HepG2 (cell line): ENCODE data around the gene RBM19. TPM values are rescaled to one million over a fixed set of nuclear protein-coding genes. Genes with fewer than 3 reads are reported as not detected.
A peak's percentile ranks its signal among the peaks of the same experiment; 100 is the strongest.

Source experiments
- ATAC-seq: fragments of 200-7000 bp; cut with Tn5 transposase; 3 replicates; pipeline ENCODE4 v1.9.1; 2020; ENCODE audit warnings: mild to moderate bottlenecking, moderate library complexity
- BruUV-seq: library from RNA; stranded (reverse); fragments of 400-500 nt; replicated peaks from 2 replicates; lab custom pipeline; 2021; lab: Mats Ljungman, UMichigan
- CTCF ChIA-PET: fragments of 300-600 bp; formaldehyde crosslinking; extraction: SDS; loops from one replicate; lab custom pipeline; 2021; ENCODE audit warnings: low total read pairs, inconsistent platforms, low intra/inter-chr PET ratio; lab: Yijun Ruan, JAX
- POLR2A ChIA-PET: fragments of 350-600 bp; sonication (Branson Sonifier 250); formaldehyde crosslinking; loops from one replicate; lab custom pipeline; 2020; ENCODE audit warnings: antibody characterized with exemption, inconsistent platforms; lab: Yijun Ruan, JAX
- DNase-seq: peaks from one replicate; pipeline ENCODE4 v3.0.0-alpha.2; 2015; ENCODE audit warnings: low spot score
- FAIRE-seq: peaks from 3 replicates; lab custom pipeline; 2011; peaks lifted over from hg19 to GRCh38; lab: Jason Lieb, UNC
- H2AFZ ChIP-seq: one replicate; pipeline ENCODE4 v1.6.1; 2011; ENCODE audit warnings: low read length, inconsistent platforms
- H3K27ac ChIP-seq: fragments of 300-600 bp; 3 replicates; pipeline ENCODE4 v1.8.0; 2011; ENCODE audit warnings: mixed run types, mild to moderate bottlenecking, mixed read lengths, low read length, inconsistent platforms; ENCODE audit not compliant: insufficient read depth; ENCODE audit errors: extremely low read length
- H3K27me3 ChIP-seq, 2 experiments: fragments of 200-600 bp in 1 of 2; 2 replicates in 1 of 2; 3 replicates in 1 of 2; pipeline versions ENCODE4 v1.6.0 to v1.8.0; 2011; ENCODE audit warnings: low read length in 2 of 2, mild to moderate bottlenecking in 2 of 2, moderate library complexity in 2 of 2, inconsistent platforms in 1 of 2; ENCODE audit not compliant: insufficient read depth in 2 of 2, control insufficient read depth in 1 of 2
- H3K36me3 ChIP-seq, 2 experiments: fragments of 200-600 bp in 1 of 2; replicated peaks in 1 of 2; 2 replicates in 1 of 2; 3 replicates in 1 of 2; pipeline versions ENCODE4 v1.5.1 to v1.8.0; 2011; ENCODE audit warnings: low read length in 2 of 2, inconsistent platforms in 1 of 2; ENCODE audit not compliant: insufficient read depth in 2 of 2, control insufficient read depth in 1 of 2
- H3K4me1 ChIP-seq: 2 replicates; pipeline ENCODE4 v1.5.1; 2012; ENCODE audit warnings: low read length, inconsistent platforms; ENCODE audit not compliant: insufficient read depth
- H3K4me2 ChIP-seq: 2 replicates; pipeline ENCODE4 v1.6.0; 2011; ENCODE audit warnings: low read depth, low read length, inconsistent platforms
- H3K4me3 ChIP-seq, 3 experiments: fragments of 200-600 bp in 1 of 3; sonication (generic), shearing (Covaris generic) in 1 of 3; replicated peaks in 1 of 3; 2 replicates each; pipeline ENCODE4 v1.5.1; 2011 to 2016; ENCODE audit warnings: low read length in 3 of 3, inconsistent platforms in 2 of 3, low read depth in 2 of 3, mild to moderate bottlenecking in 2 of 3, control low read depth in 1 of 3, mixed read lengths in 1 of 3; ENCODE audit not compliant: insufficient read depth in 1 of 3
- H3K79me2 ChIP-seq: one replicate; pipeline ENCODE4 v1.6.1; 2011; ENCODE audit warnings: low read length, inconsistent platforms; ENCODE audit not compliant: insufficient read depth
- H3K9ac ChIP-seq: 2 replicates; pipeline ENCODE4 v1.6.0; 2011; ENCODE audit warnings: mild to moderate bottlenecking, low read depth, low read length, inconsistent platforms; ENCODE audit not compliant: insufficient read depth
- H3K9me3 ChIP-seq: 2 replicates; pipeline ENCODE4 v1.5.1; 2012; ENCODE audit warnings: mild to moderate bottlenecking, low read length
- H4K20me1 ChIP-seq: 2 replicates; pipeline ENCODE4 v1.6.0; 2011; ENCODE audit warnings: inconsistent platforms, mild to moderate bottlenecking, low read length, moderate library complexity; ENCODE audit not compliant: insufficient read depth
- KLF6 ChIP-seq: IDR thresholded peaks from 2 replicates; pipeline ENCODE4 v1.8.0; 2016; ENCODE audit warnings: missing biosample characterization, missing genetic modification reagents
- KLF9 ChIP-seq: IDR thresholded peaks from 2 replicates; pipeline ENCODE4 v1.6.1; 2016; ENCODE audit warnings: low read depth
- ZNF629 ChIP-seq: sonication (generic); formaldehyde crosslinking; conservative IDR thresholded peaks from 2 replicates; pipeline ENCODE4 v1.5.0; 2020; ENCODE audit warnings: missing genetic modification reagents
- WGBS: methylation state at CpG from one replicate; pipeline ENCODE4 v1.1.6; 2017; ENCODE audit warnings: low lambda C conversion rate; 5-methylcytosine and 5-hydroxymethylcytosine counted together
- in situ Hi-C: cut with HindIII; loops from 2 replicates; pipeline ENCODE4 v1.10.0; 2017; ENCODE audit warnings: low pct_unique_long_range_greater_than_20kb; ENCODE audit not compliant: extremely low pct_ligation_motif_present
- intact Hi-C: fragments of 100-400 bp; cut with micrococcal nuclease; formaldehyde crosslinking; loops from one replicate; pipeline ENCODE4 v1.10.0; 2022; ENCODE audit not compliant: unreplicated experiment
- polyA plus RNA-seq, 8 experiments: library from polyadenylated mRNA; depleted of rRNA in 3 of 8; stranded (reverse) in 7 of 8; unstranded in 1 of 8; fragments of >200 nt; fragmentation: Illumina TruSeq in 4 of 8; extraction: Trizol in 4 of 8; gene quantifications; 2 replicates each; pipeline versions ENCODE4 v1.2.1 to v1.2.3, GENCODE V29; 2011 to 2016; ENCODE audit warnings: low read depth in 4 of 8, missing spikeins in 1 of 8, mixed read lengths in 1 of 8; ENCODE audit not compliant: insufficient read depth in 1 of 8
- total RNA-seq, 5 experiments: library from RNA; depleted of rRNA; stranded (reverse); fragments of >200 nt; fragmentation: Illumina TruSeq; extraction: Trizol; gene quantifications; 2 replicates each; pipeline ENCODE4 v1.2.3, GENCODE V29; 2016; ENCODE audit warnings: low read depth in 1 of 5
- TF ChIP-seq, protein P1 (sequence below): sonication (generic); formaldehyde crosslinking; IDR thresholded peaks from 2 replicates; pipeline ENCODE4 v1.8.1; 2023; ENCODE audit warnings: missing genetic modification reagents, mild to moderate bottlenecking, borderline replicate concordance
- TF ChIP-seq, protein P2 (sequence below): sonication (generic); formaldehyde crosslinking; IDR thresholded peaks from 2 replicates; pipeline ENCODE4 v1.9.0; 2021; ENCODE audit warnings: mild to moderate bottlenecking, missing genetic modification reagents

RBM19 gene
- total and polyA plus RNA-seq, 2 of the 13 experiments (the other 11 are each of a cell fraction or from before 2014, with no cell fraction given): 19.3 to 32.2 TPM

DNA sequence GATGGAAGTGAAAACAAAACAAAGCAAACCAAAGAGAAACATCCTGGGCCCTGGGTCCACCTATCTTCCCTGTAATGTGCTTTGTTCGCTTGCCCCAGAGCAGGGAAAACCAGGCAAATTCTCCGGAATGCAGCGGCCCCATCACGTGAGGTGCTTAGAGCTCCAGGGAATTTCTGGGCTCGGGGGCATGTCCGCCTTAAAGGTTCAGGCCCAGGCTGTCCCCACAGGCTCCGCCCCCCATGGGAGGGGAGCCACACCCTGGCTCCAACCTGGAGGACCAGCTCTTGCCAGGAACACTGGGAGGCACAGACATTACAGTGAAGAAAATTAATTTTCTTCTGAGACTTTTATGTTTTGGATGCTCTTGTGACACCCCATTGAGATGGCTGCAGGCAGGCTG is 69.9 kb downstream of the RBM19 start (continued):
- no peak for TF ChIP-seq KLF6 (CRISPR knock-in tag)
- TF ChIP-seq, protein P1, sequence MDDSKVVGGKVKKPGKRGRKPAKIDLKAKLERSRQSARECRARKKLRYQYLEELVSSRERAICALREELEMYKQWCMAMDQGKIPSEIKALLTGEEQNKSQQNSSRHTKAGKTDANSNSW: no peak
- TF ChIP-seq KLF9 (CRISPR knock-in tag): no peak

DNA sequence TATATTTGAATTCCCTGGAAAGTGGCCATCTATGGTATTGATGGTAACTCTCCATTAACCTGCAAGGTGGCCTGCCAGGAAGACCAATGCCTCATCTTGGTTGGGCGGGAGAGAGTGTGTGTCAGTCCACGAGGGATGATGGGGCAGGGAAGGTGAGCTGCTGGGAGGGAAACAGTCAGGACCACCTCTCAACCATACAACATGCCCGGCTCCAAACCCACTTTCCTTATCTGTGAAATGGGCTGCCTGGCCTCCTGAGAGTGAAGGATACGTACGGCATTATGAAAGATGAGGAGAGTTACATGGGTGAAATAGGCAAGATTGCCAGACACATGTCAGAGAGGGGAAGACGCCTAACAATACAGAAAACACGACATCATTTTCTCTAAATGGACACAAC is 70.9 kb downstream of the RBM19 start:
- peaks cover 2 to 24% of the 10 kb centered on the region in 2 experiments; a peak in 4 of 5 replicates for H3K36me3 ChIP-seq
- no peaks in the 10 kb centered on the region for H3K79me2 ChIP-seq
- no peaks in the 10 kb centered on the region for H3K27me3 ChIP-seq
- H3K4me3 ChIP-seq: no peak overlapping the region
- POLR2A ChIA-PET: no interaction called here
- CTCF ChIA-PET: no interaction called here
- H2AFZ ChIP-seq: no peak overlapping the region
- H3K9me3 ChIP-seq: no peaks in the 10 kb centered on the region
- H3K4me2 ChIP-seq: no peak overlapping the region
- H3K27ac ChIP-seq: no peak overlapping the region
- H3K4me1 ChIP-seq: no peaks in the 10 kb centered on the region
- DNase-seq (no peak), ATAC-seq (no peak), FAIRE-seq (no peak)
- BruUV-seq: no TSS peak
- H4K20me1 ChIP-seq: no peaks in the 10 kb centered on the region; the same call in 1 of the 2 replicates
- in situ Hi-C loops: no loop called here
- WGBS: 96% methylated on average over 7 of the region's 7 CpGs
- peak; percentile 44 for TF ChIP-seq ZNF629 (CRISPR knock-in tag)
- TF ChIP-seq, protein P2, sequence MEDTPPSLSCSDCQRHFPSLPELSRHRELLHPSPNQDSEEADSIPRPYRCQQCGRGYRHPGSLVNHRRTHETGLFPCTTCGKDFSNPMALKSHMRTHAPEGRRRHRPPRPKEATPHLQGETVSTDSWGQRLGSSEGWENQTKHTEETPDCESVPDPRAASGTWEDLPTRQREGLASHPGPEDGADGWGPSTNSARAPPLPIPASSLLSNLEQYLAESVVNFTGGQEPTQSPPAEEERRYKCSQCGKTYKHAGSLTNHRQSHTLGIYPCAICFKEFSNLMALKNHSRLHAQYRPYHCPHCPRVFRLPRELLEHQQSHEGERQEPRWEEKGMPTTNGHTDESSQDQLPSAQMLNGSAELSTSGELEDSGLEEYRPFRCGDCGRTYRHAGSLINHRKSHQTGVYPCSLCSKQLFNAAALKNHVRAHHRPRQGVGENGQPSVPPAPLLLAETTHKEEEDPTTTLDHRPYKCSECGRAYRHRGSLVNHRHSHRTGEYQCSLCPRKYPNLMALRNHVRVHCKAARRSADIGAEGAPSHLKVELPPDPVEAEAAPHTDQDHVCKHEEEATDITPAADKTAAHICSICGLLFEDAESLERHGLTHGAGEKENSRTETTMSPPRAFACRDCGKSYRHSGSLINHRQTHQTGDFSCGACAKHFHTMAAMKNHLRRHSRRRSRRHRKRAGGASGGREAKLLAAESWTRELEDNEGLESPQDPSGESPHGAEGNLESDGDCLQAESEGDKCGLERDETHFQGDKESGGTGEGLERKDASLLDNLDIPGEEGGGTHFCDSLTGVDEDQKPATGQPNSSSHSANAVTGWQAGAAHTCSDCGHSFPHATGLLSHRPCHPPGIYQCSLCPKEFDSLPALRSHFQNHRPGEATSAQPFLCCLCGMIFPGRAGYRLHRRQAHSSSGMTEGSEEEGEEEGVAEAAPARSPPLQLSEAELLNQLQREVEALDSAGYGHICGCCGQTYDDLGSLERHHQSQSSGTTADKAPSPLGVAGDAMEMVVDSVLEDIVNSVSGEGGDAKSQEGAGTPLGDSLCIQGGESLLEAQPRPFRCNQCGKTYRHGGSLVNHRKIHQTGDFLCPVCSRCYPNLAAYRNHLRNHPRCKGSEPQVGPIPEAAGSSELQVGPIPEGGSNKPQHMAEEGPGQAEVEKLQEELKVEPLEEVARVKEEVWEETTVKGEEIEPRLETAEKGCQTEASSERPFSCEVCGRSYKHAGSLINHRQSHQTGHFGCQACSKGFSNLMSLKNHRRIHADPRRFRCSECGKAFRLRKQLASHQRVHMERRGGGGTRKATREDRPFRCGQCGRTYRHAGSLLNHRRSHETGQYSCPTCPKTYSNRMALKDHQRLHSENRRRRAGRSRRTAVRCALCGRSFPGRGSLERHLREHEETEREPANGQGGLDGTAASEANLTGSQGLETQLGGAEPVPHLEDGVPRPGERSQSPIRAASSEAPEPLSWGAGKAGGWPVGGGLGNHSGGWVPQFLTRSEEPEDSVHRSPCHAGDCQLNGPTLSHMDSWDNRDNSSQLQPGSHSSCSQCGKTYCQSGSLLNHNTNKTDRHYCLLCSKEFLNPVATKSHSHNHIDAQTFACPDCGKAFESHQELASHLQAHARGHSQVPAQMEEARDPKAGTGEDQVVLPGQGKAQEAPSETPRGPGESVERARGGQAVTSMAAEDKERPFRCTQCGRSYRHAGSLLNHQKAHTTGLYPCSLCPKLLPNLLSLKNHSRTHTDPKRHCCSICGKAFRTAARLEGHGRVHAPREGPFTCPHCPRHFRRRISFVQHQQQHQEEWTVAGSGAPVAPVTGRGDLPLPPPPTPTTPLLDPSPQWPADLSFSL (CRISPR knock-in tag): no peak
- intact Hi-C loops: no loop called here
- no peak overlapping the region for H3K9ac ChIP-seq
